Measurements from ENCODE around the gene PSMB3. TPM values are rescaled to one million over a fixed set of nuclear protein-coding genes. Genes with fewer than 3 reads are reported as not detected.

The PSMB3 gene
- total RNA-seq, 2 experiments from 2014 or later: 231 to 348 TPM

DNA sequence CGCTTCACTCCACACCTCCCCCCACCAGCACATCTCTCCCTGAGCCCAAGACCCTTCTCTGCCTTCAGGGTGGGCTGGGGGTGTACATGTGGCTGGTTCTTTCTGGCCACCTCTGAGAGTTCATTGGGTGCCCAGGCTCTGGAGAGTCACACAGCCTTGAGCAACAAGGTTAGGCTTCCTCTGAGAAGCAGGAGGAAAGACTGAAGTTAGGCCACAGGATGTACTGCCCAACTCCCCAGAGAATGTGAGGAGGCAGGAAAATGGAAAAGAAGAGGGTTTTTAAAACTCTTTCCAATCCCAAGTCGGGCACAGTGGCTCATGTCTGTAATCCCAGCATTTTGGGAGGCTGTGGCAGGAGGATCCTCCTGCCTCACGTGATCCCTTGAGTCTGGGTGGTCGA, 11.7 kb upstream of the PSMB3 start:
- no peaks in the 10 kb centered on the region for H4K20me1 ChIP-seq (ENCODE audit: insufficient read depth, low read length)
- H3K79me2 ChIP-seq (ENCODE audit: insufficient read depth, low read depth, low read length): peaks cover 52% of the 10 kb centered on the region
- BruUV-seq (replicated peaks): no TSS peak
- H3K4me3 ChIP-seq (ENCODE audit: low read depth, low read length, poor library complexity, severe bottlenecking): no peak overlapping the region
- intact Hi-C loops (cut with micrococcal nuclease; ENCODE audit: unreplicated experiment): no loop called here
- POLR2A ChIA-PET: no interaction called here
- H3K9me3 ChIP-seq (ENCODE audit: low read length): no peaks in the 10 kb centered on the region
- H3K4me2 ChIP-seq (ENCODE audit: low read length): no peak overlapping the region
- peak overlapping the region; percentile 20 for H3K27ac ChIP-seq (ENCODE audit: low read depth, low read length, poor library complexity, severe bottlenecking)
- CTCF ChIA-PET (ENCODE audit: unreplicated experiment): no interaction called here
- peaks cover 63% of the 10 kb centered on the region for H3K36me3 ChIP-seq (ENCODE audit: insufficient read depth, low read length)
- no peaks in the 10 kb centered on the region for H3K9me2 ChIP-seq (ENCODE audit: insufficient read depth, low read length)
- TF ChIP-seq, protein P1, sequence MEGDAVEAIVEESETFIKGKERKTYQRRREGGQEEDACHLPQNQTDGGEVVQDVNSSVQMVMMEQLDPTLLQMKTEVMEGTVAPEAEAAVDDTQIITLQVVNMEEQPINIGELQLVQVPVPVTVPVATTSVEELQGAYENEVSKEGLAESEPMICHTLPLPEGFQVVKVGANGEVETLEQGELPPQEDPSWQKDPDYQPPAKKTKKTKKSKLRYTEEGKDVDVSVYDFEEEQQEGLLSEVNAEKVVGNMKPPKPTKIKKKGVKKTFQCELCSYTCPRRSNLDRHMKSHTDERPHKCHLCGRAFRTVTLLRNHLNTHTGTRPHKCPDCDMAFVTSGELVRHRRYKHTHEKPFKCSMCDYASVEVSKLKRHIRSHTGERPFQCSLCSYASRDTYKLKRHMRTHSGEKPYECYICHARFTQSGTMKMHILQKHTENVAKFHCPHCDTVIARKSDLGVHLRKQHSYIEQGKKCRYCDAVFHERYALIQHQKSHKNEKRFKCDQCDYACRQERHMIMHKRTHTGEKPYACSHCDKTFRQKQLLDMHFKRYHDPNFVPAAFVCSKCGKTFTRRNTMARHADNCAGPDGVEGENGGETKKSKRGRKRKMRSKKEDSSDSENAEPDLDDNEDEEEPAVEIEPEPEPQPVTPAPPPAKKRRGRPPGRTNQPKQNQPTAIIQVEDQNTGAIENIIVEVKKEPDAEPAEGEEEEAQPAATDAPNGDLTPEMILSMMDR (conservative IDR thresholded peaks at IDR 0.05; ENCODE audit: low read length): no peak
- no peak for TF ChIP-seq EZH2phosphoT487 (IDR thresholded peaks at IDR 0.05; ENCODE audit: borderline replicate concordance, low read depth, low read length)
- no peak for DNase-seq (ENCODE audit: low spot score)
- no peak overlapping the region for H2AFZ ChIP-seq (ENCODE audit: low read length)
- peaks cover 53% of the 10 kb centered on the region for H3K4me1 ChIP-seq (ENCODE audit: insufficient read depth, low read length, poor library complexity, severe bottlenecking)

DNA sequence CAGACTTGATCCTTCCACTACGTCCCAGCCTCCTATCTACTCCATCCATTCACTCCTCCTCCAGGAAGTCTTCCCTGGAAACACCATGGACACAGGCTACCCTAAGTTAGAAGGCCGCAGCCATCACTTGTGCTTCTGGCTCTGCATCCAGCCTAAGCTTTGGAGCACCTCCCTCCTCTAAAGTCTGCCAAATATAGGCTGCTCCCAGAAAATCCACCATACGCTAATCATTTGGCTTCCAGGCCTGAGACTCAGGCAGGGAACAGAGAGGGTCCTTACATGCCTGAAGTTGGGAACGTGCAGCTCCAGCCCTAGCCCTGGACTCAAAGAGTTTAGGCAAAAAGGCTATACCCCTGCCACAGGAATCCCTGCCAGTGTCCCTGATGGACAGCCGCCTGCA, 11.1 kb upstream of the PSMB3 start:
- Histone ChIP-seq H3K4me2 (ENCODE audit: low read length) (peak overlapping the region; percentile 80; the same call in 1 of the 2 replicates), H4K20me1 (ENCODE audit: insufficient read depth, low read length) (no peaks in the 10 kb centered on the region), H3K4me3 (ENCODE audit: low read depth, low read length, poor library complexity, severe bottlenecking) (no peak overlapping the region), H3K9me3 (ENCODE audit: low read length) (no peaks in the 10 kb centered on the region), H3K9me2 (ENCODE audit: insufficient read depth, low read length) (no peaks in the 10 kb centered on the region), H3K36me3 (ENCODE audit: insufficient read depth, low read length) (peaks cover 57% of the 10 kb centered on the region), H3K79me2 (ENCODE audit: insufficient read depth, low read depth, low read length) (peaks cover 59% of the 10 kb centered on the region), H3K27ac (ENCODE audit: low read depth, low read length, poor library complexity, severe bottlenecking) (no peak overlapping the region), H2AFZ (ENCODE audit: low read length) (no peak overlapping the region), H3K4me1 (ENCODE audit: insufficient read depth, low read length, poor library complexity, severe bottlenecking) (peaks cover 55% of the 10 kb centered on the region)
- ChIA-PET POLR2A (no interaction called here), CTCF (ENCODE audit: unreplicated experiment) (no interaction called here)
- TF ChIP-seq, protein P1 (conservative IDR thresholded peaks at IDR 0.05; ENCODE audit: low read length): no peak
- TF ChIP-seq EZH2phosphoT487 (IDR thresholded peaks at IDR 0.05; ENCODE audit: borderline replicate concordance, low read depth, low read length): no peak
- intact Hi-C loops (cut with micrococcal nuclease; ENCODE audit: unreplicated experiment): no loop called here
- no TSS peak for BruUV-seq (replicated peaks)
- no peak for DNase-seq (ENCODE audit: low spot score)

DNA sequence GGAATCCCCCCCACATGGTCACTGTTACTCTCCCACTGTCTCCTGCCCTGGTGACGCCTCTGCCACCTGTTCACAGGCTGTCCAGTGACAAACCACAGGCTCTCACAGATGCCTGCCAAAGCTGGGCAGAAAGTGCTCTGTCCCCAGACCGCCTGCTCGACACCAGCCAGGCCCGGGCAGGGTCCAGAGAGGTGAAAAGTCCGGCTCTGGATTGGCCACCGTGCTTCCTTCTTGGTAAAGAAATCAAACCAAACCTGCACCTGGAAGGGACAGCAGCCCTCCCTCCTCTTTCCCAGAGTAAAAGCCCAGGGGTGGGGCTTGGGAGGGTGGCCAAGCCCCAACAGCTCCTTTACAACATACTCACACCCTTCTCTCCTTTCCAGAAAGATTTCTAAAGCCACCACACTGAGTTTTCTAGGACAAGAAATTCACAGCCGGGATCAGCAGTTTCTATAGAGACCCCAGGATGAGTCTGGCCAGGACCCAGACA, 10.6 kb upstream of the PSMB3 start:
- ChIA-PET POLR2A (no interaction called here), CTCF (ENCODE audit: unreplicated experiment) (no interaction called here)
- Histone ChIP-seq H3K4me3 (ENCODE audit: low read depth, low read length, poor library complexity, severe bottlenecking) (no peak overlapping the region), H3K9me2 (ENCODE audit: insufficient read depth, low read length) (no peaks in the 10 kb centered on the region), H3K36me3 (ENCODE audit: insufficient read depth, low read length) (peaks cover 54% of the 10 kb centered on the region), H3K4me2 (ENCODE audit: low read length) (peak overlapping the region; percentile 80), H2AFZ (ENCODE audit: low read length) (no peak overlapping the region), H3K27ac (ENCODE audit: low read depth, low read length, poor library complexity, severe bottlenecking) (peak overlapping the region; percentile 26), H4K20me1 (ENCODE audit: insufficient read depth, low read length) (no peaks in the 10 kb centered on the region), H3K4me1 (ENCODE audit: insufficient read depth, low read length, poor library complexity, severe bottlenecking) (peaks cover 55% of the 10 kb centered on the region), H3K79me2 (ENCODE audit: insufficient read depth, low read depth, low read length) (peaks cover 64% of the 10 kb centered on the region), H3K9me3 (ENCODE audit: low read length) (no peaks in the 10 kb centered on the region)
- no peak for DNase-seq (ENCODE audit: low spot score)
- intact Hi-C loops (cut with micrococcal nuclease; ENCODE audit: unreplicated experiment): no loop called here
- BruUV-seq (replicated peaks): no TSS peak
- TF ChIP-seq, protein P1 (conservative IDR thresholded peaks at IDR 0.05; ENCODE audit: low read length): no peak
- no peak for TF ChIP-seq EZH2phosphoT487 (IDR thresholded peaks at IDR 0.05; ENCODE audit: borderline replicate concordance, low read depth, low read length)
